CD4-positive, alpha-beta T cell treated with Interleukin-17A for 1 hour (primary cell): ENCODE measurements around the gene HS3ST1.
A peak's percentile ranks its signal among the peaks of the same experiment; 100 is the strongest.

ENCODE experiments used
- DNase-seq: peaks from one replicate; pipeline ENCODE4 v3.0.0-alpha.2; 2020

The HS3ST1 gene

DNA sequence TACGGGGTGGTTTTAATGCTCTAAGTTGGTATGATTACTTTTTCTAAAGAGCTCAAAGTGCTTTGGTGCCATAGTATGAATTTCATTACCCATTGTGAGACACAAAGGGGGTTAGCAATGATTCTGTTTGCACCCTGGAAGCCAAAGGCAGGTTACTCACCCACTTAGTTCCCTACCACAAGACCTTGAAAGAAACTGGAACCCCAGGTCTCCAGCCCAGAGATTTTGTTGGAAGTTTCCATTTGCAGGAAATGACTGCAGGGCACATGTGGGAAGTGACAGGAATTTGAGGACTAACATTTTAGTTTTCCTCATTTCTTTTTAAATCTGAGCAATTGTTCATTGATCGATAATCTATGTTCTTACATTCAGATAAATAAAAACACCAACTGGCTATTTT lies 1.8 kb upstream of the HS3ST1 start:
- no peak for DNase-seq

DNA sequence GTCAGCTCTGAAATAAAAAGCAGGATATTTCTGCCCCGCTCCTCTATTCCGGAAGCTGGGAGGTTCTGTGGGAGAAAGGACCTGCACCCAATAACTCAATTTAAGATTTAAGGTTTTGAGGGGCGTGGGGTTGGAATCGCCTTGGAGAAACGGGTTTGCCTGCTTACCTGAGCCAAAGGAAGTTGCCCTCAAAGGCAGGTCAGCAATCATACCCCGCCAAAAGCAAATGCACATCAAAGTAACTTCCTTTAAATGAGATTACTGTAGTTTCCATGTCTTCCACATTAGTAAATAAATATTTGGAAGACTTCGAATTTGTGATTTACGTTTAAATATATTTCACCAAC lies 978 bp upstream of the HS3ST1 start:
- no peak for DNase-seq

DNA sequence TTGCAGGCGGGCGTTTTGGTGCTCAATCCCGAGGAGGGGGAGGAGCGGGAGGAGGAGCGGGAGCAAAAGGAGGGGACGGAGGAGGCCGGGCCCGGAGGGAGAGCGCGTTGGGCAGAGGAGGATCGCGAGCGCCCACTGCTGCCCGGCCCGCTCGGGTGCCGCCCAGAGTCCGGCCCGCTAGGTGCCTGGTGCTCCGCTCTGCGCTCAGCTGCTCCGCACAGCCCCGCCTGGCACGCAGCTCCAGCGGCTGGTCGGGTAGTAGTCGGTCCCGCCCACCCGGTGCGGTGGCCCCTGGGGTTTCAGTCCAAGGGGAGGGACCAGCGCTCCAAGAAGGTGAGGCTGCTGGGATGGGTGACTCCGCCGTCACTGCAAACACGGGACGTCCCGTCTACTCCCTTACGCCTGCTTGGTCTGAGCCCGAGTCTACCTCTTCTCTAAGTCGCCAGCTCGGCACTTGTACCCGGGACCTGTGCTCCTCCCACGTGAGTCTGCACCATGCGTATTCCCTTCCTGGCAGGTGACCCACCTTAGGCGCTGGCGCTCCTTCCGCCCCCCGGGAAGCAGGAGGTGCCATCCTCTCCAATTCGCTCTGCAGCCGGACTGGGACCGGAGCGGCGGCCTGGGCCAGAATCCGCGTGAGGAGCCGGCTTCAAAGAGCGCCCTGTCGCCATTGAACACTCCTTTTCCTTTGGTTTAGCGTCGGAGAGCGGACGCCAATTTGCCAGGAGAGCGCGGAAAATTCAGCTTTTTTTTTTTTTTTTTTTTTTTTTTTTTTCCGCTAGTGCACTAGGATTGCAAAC lies 405 bp upstream of the HS3ST1 start:
- peak; percentile 11 for DNase-seq

DNA sequence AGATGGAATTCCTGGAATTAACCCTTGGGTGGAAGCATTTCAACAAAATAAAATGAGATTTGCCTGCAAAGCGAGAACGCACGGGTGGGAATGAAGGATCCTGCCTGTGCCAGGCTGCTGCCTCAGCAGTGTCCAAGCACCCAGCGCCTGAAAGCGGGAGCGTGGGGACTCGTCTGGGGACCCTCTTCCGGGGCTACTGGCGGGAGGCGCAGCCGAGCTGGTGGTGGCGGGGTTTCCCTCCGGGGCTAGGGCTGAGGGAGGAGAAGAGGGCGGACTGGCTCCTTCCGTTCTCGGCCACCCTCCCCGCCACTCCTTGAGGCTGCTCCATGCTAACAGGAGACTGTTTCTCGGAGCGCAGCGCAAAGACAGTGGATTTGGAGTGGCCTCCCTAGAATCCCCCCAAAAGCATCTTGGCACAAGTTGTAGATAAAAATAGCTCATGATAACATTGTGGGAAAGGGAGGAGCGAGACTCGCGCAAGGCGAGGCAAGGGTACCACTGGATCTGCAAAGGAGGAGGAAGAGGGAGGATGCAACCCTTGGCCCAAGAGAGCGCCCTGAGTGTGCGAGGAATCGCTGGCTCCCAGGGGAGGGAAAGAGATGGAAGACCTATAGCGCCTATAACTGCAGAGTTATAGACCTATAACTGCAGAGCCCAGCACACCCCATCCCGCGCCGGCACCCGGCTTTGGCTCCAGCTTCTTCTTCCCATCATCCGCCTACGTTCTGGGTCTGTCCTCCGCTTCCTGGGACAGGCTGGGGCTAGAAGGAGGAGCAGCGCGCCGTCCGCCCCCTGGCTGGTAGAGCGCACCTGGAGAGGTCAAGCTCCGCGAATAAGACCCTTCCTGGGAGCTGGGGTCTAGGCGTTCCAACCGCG lies 1.3 kb downstream of the HS3ST1 start:
- DNase-seq = no peak

DNA sequence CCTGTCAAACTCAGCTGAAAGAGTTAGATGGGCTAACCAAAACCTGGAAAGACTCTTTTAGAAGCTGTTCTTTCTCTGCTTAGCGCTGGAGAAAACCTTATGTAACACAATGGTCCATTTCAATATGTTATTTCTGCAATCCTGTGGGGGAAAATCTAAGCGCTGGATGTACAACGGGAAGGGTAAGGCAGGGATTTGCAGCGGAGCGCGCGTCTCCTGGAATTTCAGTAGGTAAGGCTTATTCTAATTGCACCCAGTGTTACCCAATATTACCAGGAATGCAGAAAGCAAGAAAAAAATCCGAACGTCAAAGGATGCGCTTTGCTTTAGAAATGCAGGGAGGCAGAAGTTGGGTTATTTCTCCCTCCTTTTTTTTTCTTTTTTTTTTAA lies 2.0 kb downstream of the HS3ST1 start:
- no peak for DNase-seq

DNA sequence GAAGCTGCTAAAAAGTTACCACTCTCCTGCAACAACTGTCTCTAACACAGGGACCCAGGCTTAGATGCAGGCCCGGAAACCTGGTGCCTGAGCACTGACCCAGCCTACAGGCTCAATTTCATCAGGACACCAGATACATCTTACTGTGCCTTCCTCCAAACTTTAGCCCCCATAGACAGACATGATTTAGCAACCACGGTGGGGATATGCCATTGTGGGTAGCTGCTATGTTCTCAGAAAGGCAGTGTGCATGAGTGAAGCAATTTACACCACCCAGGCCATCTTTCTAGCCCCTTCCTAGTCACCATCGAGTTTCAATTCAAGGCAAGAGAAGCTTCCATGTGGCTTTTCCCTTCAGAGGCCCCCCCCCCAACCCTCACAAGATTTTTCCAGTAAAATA lies 2.7 kb downstream of the HS3ST1 start:
- no peak for DNase-seq

DNA sequence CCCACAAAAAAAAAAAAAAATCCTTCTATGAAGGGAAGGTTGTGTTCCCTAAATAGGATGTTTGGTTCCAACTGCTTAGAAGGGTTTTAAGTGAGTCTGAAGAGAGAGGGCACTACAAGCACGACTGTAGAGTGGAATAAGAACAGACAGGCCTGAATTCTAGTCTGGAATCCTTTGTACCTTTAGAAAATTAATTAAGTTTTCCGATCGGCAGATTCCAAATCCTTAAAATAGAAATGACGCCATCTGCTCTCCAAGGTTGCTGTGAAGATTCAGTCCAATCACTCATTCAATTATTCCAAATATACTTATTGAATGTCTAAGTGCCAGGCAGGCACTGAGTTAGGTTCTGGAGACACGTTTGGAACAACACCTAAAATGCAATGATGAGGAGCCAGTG lies 3.8 kb downstream of the HS3ST1 start:
- DNase-seq = no peak

DNA sequence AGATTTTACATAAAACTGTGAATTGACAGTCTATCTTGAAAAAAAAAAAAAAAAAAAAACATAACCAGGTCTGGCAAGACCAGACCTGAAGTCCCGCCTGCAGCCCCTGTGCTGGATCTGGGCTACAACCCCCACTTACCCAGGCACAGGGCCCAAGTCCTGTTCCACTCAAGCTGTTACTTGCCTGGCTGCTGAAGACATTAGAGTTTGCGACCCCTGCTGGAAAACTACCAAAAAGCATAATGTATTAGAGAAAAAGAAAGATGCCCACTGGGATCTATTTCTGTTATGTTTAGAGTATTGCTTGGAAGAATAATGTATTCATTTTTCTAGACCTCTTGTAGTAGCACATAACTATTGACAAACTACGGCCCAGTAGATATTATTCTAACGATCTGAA lies 4.7 kb downstream of the HS3ST1 start:
- DNase-seq = peak; percentile 42

DNA sequence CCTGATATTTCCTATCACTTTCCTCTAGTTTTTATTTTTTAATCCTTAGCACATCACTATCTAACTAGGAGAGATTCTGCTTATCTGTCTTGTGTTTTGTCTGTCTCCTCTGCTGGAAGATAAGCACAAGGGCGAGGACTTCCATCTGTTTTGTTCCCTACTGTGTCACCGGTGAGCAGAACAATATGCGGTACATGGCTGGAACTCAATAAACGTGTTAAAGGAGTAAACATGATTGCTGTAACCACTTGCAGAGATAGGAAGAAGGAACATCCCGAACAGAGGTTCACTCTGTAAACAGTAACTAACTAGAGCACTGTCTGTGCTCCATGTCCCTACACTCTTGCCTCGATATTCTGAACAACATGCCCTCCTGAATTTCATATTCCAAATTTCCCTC lies 5.2 kb downstream of the HS3ST1 start:
- no peak for DNase-seq

DNA sequence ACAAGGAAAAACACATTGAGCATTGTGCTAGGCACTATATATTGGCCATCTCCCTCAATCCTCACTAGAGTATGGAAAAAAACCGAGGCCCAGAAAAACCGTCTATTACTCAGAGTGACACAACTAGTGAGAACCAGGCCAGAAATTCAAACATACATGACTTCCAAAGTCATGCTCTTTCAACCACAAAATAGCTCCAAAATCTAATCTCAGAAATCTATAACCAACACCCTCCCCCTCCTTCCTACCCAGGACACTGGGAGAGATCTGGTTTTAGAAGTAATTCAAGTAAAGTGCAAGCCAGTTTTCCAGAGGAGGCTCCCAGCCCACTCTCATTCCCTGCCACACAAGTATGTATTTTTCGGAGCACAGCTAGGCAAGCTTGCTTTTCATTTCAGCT lies 7.6 kb downstream of the HS3ST1 start:
- DNase-seq = no peak

DNA sequence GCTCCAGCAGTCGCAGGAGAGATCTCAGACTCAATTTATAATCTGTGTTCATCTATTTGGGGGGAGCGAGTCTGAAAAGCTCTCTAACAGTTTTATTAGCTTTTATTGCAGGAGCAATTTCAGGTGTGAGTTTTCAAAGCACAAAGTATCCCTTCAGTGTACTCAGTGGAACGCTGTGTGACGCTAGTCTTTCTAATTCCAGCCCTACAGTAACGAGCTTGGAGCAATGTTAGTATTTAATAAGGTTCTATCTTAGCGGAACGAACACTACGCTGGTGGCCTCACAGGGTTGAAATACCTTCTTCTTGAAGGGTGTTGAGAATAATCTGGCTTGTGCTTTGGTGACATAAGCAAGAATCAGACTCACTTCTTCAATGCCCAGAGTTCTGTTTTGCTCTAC lies 8.4 kb downstream of the HS3ST1 start:
- no peak for DNase-seq

DNA sequence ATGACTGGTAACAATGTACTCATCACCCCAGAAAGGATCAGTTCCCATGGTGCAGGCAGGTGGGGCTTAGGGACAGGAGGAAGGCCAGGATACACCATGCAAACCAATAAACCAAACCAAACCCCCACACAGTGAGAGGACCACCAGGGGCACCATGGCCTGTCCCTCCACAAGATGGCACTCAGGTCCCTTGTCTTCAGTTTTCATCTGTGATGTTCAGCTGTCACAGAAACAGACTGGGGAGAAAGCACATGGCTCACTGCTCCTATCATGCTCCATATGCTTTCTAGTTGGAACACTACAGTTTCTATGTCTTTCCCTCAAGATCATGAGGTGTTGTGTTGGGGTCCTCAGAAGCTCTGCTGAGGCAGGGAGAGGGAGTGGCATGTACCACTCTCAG lies 10.1 kb downstream of the HS3ST1 start:
- DNase-seq = peak; percentile 4

DNA sequence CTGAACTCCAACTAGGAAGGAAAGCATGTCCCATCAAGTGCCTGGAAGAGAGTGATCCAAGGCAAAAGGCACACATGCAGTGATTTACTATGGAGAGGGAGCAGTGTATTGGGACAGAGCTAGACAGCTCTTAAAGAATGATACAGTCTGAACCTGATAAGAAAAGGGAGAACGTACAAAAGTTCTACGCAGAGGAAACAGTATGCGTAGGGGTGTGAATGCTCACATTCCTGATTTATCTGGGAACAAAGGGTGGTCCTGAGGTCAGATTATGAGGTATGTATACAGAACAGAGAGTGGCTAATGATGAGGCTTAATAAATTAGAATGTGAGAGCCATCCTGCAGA lies 12.0 kb downstream of the HS3ST1 start:
- DNase-seq = no peak

DNA sequence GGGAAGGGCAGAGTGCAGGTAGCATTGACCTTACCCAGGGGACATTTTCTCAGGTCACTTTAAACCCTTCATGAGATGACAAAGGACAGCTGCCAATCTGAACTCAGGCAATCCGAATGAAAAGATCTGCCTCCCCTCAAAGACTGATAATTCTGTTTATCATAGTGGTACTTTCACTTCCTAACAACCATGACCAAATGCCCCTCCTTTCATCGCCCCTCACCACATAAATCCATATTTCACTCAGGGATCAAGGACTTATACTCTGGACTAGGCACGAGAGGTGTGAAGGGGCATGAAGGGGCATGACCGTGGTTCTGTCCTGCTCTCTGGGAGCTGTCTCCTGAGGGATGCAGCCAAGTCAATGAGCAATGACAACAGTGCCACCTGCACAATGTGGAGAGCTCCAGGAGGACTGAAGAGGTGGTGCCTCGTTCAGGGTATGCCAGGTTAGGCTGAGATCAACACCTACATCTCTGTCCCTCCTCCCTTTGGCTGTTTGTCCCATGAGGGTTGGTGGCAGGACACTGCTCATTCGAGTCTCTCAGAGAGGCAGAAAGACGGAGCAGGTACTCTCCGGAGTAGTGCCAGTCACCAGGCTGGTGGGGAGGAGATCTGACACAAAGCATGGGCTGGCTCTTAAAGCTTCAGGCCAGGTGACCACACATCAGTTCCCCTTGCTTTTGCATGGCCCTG lies 12.5 kb downstream of the HS3ST1 start:
- no peak for DNase-seq

DNA sequence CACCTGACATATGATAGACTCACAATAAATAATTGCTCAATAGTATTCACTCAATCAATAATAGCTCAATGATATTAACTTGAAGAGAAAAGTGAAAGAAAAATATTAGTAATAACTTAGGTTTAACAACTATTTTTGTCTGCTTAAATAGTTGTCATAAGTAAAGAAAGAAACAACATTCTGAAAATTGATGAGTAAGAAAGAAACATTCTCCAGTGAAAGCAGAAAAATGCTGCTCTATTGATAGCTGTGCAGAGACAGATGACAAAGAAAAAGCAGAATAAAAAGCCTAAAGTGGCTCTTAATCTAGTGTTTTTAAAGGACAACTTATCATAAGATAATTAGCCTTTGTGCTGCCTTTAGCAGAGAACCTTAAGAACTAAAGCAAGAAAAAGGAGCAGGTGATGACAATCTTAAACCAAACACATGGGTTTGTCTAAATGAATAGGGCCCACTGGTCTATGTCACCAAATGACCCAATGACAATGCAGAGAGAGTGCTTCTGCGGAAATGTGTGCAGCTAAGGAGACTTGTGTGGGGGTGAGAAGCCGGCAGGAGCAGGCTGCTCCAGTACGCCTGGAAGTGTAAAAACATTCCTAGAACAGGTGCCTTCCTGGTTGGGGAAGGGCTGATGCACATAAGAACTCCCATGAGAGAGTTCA lies 13.2 kb downstream of the HS3ST1 start:
- DNase-seq = no peak

DNA sequence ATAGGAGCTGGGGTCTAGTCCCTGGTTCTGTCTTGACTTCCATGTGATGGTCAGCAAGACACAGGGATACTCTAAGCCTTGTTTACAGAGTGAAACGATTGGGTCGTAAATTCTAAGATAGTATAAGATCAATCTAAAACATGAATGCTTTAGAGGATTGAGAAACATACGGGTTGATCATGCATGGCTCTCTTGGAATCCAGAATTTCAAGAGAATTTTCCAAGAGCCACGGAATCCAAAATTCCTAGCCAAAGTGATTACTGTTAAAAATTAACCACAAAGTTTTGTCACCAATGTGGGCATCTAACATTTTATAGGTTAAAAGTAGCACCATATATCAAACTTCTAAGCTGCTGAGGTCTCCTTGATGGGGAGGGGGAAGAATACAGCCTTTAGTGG lies 16.5 kb downstream of the HS3ST1 start:
- no peak for DNase-seq

DNA sequence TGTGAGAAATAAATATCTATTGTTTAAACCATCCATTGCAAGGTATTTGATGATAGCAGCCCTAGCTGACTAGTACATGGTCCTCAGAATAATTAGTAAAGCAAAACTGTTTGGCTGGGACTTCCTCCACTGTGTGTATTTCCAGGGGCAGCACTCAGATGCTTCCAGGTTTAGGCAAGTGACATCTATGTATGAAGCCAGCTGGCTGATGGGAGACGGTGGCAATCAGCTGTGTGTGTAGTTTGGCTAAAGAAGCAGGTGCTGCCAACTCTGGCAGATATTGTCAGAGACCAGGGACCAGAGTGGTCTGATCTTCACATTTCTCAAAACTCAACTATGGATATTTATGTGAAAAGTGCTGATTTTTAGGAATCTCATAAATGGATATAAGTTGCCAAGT lies 19.1 kb downstream of the HS3ST1 start:
- no peak for DNase-seq

DNA sequence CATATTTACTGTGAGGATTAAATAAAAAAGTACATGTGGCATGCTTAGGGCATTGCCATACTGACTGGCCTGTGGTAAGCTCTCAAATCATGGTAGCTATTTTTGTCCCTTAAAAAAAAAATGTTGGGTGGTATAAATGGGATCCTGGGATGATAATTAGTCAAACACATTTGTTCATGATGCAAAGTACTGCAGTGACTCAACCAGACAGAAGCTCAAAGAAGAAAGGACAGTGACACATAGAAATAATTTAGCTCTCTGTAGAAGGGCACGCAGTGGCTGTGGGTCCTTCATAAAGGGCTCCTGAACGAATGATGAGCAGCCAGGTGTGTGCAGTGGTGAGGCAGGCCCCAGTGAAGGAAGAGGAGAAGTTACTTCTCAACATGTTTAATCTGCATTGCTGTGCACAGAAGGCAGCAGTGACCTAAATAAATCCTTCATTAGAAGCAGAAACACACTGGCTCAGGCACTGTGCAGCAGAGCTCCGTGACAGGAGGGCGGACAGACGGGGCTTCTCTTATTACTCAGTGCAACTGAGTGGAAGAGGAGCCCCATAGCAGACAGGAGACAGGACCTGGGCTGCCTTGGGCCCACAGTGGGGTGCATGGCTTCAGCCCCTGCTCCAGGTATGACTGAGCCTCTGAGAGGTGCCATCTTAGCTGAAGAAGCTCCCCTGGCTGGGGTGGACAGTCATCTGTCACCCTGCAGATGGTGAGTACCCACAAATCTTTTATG lies 20.3 kb downstream of the HS3ST1 start:
- no peak for DNase-seq

DNA sequence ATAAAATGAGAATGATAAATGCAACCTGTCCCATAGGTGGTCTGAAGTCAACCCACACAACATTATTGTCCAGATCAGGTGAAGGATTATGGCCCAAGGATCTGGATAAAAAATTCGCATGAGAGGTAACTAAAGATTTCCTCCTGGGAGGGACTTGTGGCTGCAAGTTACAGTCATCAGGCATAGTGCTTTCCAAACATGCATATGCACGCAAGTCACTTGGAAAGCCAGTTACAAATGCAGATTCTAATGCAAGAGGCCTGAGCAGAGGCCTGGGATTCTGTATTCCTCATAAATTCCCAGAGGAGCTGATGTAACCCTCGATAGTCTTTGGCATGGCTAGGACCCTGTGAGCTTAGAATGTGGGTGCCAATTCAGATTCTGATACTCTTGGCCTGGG lies 21.1 kb downstream of the HS3ST1 start:
- DNase-seq = no peak

DNA sequence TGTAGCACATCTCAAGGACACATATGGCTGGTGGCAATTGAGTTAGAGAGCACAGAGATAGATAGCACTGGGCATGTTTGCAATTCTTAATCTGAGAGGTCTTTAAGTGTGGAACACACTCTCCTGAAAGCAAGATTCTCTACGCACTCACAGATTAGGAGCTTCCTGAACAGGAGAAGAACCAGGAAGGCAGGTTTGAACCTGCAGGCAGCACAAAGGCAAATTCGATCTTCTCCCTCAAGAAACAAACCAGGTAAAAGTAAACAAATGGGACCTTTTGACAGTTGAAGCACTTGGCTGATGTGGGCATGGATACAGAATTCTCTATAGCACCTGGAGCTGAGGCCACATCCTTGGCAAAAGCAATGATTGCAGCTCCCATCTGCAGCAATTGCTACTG lies 24.3 kb downstream of the HS3ST1 start:
- no peak for DNase-seq

DNA sequence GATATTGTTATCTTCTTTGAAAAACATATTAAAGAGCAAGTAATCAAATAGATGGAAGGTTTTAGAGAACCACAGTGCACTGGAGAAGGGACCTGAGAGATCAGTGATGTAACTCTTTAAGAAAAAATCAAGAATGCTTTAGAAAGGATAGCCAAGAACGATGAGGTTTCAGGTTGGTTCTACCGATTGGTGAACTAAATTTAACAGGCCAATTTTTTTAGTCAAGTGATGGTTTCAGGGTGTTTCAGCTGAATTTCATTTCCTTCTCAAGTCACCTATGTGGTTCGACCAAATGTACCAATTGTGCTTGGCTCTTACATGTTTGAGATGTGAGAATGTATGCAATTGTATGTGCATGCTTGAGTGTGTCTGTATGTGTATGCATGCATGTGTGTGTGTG lies 26.5 kb downstream of the HS3ST1 start:
- no peak for DNase-seq

DNA sequence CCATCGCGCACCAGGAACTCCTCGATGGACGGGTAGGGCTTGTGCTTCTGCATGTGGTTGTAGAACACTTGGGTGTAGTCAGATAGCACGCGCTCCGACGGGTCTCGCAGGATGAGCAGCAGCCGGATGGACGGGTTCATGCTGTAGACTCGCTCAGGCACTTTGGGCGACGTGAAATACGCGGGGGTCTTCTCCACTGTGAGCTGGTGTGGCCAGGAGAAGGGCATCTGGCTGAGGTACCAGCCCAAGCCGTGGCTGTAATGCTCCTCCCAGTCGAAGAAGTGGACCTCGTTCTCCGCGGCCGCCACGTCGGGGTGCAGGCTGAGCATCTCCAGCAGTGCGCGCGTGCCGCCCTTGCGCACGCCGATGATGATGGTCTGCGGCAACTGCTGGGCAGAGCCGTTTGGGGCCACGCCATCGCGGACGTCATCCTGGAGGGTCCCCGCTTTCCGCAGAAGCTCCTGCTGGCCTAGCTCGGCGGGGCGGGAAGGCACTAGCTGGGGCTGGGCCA lies 29.2 kb downstream of the HS3ST1 start:
- DNase-seq = no peak
